ENCODE results near the gene DPM2.

DNA sequence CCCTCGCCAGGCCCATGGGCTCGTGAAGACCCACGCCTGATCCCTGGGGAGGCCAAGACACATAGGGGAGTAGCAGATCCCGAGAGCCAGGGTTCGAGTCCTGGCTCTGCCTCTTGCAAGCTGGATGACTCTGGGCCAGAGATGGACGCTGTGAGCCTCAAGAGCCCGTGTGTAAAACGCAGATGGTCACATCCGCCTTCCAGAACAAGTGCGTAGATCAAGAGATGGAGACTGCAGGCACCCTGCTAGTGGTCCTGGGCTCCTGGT is 29.1 kb downstream of the DPM2 start:
- TF ChIP-seq, protein P1, sequence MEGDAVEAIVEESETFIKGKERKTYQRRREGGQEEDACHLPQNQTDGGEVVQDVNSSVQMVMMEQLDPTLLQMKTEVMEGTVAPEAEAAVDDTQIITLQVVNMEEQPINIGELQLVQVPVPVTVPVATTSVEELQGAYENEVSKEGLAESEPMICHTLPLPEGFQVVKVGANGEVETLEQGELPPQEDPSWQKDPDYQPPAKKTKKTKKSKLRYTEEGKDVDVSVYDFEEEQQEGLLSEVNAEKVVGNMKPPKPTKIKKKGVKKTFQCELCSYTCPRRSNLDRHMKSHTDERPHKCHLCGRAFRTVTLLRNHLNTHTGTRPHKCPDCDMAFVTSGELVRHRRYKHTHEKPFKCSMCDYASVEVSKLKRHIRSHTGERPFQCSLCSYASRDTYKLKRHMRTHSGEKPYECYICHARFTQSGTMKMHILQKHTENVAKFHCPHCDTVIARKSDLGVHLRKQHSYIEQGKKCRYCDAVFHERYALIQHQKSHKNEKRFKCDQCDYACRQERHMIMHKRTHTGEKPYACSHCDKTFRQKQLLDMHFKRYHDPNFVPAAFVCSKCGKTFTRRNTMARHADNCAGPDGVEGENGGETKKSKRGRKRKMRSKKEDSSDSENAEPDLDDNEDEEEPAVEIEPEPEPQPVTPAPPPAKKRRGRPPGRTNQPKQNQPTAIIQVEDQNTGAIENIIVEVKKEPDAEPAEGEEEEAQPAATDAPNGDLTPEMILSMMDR (IDR thresholded peaks at IDR 0.05; ENCODE audit: insufficient read depth, low read length), result no peak
- TF ChIP-seq SPI1 (IDR thresholded peaks at IDR 0.05; ENCODE audit: borderline replicate concordance, low read depth) (no peak), POLR2AphosphoS5 (IDR thresholded peaks at IDR 0.05; ENCODE audit: low read depth) (no peak), GABPA (IDR thresholded peaks at IDR 0.05; ENCODE audit: low read depth) (no peak)
